Hematopoietic multipotent progenitor cell treated with erythropoietin and hydrocortisone succinate and interleukin-3 and kit ligand, for 8 days (in vitro differentiated cells): ENCODE measurements around the gene AXDND1.
"Not testable (repeated sequence)": the region's sequence is repeated elsewhere in the genome, so short reads cannot be mapped to it uniquely, and the experiment has no call there.

ENCODE experiments used
- DNase-seq: peaks from one replicate; pipeline ENCODE4 v3.0.0-alpha.2; 2015

Gene AXDND1, protein sequence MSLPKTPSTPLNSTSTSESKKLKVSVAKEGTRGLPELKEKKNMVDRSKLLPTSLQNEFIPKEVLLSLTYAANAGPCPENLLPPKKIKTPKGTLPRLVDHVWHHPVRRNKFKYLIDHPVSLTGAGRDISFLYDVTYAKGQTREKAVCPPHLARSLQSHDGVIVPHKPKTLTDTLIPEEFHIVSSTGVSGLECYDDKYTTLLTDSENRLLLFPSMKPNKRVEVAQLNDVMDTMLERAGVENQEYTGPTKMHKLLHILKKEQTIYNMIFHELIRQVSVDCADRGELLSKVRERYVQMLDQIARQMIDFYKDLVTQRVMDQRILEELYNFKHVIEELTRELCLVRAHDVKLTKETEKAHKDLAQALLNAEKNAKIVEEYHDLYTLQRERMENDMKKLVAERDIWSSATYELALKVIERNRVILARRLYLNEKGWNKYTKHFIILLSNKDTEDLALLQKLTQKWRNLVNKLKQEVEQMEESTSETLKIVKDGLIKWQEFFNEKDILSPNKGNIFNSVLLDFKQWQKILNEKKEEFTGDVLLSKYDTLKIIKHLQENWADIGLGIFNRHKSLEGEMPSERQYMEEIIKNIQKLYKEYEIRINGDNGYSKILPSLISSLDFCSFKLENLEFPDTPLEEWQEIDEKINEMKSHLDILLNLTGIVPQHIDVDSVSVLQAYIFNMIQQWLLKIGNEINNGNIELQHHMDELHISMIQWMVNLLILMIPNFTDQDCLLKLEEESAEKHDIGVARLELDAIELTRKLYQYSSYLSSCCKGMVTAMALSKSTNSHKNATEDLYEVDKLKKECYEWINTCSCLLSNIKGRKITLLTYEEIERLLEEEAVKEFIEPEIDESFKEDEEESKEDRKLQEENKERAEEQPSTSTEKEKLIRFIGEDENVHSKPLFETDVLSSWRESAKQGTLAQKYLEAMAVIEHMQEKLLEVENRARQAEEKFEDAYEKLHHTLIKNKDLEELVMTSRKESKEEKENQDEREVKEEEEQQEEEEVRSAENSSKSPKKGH

DNA sequence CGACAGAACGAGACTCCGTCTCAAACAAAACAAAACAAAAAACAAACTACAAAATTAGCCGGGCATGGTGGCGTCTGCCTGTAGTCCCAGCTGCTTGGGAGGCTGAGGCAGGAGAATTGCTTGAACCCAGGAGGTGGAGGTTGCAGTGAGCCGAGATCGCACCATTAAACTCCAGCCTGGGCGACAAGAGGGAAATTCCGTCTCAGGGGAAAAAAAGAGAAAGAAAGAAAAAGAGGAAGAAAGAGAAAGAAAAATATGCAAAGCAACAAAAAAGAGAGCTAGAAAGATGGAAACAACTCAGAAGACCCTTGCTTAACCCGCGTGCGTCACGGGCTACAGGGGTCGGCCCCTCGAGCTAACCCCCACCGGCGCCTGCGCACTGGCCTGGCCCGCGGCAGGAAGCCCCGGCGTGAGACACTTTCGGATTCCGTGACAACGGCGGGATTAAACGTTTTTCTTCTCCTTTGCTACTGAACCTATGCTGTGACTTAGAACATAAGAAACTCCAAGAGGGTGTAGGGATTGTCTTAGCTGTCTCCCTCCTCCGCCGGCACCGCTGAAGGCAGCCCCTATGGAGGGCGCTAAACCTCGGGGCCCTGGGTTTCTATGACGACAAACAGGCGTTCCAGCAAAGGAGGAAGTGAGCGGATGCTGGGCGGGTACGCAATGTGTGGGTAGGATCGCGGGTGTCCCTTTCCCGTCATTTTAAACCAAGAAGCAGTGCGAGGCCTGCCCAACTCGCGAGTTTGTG lies at the start of gene AXDND1:
Gene AXDND1 (plus strand): TSS at position 630 of the 751 bp plus-strand sequence. CDS start 539 bp downstream, outside the sequence.
- DNase-seq: peak; percentile 94

DNA sequence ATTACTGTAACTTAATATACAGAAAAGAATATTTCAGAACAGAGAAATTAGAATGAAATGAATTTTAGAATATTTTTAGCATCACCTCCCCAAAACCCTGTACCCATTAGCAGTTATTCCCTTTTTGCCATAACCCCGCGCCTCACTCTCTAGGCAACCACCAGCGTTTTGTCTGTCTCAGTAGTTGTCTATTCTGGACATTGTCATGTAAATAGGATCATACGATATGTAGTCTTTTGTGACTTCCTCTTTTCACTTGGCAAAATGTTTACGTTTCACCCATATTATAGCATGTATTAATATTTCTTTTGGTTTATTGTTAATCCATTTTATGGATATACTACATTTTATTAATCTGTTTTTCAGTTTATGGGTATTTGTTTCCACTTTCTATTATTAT lies 47.3 kb upstream of the AXDND1 start:
- no peak for DNase-seq

DNA sequence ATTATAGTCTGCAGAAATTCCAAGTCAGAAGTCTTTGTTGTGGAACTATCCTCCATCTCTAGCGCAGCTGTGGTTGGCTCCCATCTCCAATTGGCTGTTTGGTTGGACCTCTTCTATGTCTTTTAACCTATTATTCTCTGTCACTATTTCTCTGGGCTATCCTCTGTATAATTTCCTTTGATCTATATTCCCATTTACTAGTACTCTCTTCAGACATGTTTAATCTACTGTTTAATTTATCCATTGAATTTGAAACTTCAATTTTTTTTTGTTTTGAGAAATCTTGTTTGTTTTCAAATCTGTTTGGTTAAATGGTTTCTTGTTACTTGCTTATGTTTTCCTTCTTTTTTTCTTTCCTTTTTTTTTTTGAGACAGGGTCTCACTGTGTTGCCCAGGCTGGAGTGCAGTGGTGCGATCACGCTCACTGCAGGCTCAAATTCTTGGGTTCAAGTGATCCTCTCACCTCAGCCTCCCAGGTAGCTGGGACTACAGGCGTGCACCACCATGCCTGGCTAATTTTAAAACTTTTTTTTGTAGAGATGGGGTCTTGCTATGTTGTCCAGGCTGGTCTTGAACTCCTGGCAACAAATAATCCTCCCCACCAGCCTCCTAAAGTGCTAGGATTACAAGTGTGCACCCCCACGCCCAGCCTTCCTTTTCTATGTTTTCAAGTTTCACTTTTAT lies 44.1 kb upstream of the AXDND1 start:
- no peak for DNase-seq

DNA sequence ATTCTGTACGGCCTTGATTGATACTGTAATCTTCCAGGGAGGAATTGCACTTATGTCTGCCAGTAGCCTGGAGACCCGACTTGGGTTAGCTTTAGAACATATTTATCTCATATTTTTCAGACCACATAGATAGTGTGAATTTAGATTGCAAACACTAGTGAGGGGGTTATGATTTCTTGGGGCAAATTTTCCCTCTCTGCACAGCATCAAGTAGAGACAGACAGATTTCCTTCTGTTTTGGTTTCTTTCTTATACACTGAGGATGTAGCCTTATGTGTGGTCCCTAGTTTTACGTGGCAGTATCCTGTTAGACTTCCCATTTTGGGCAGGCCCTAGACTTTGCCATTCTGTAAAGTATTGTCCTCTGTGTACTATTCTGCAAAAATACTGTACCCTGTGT lies 43.2 kb upstream of the AXDND1 start:
- DNase-seq: no peak

DNA sequence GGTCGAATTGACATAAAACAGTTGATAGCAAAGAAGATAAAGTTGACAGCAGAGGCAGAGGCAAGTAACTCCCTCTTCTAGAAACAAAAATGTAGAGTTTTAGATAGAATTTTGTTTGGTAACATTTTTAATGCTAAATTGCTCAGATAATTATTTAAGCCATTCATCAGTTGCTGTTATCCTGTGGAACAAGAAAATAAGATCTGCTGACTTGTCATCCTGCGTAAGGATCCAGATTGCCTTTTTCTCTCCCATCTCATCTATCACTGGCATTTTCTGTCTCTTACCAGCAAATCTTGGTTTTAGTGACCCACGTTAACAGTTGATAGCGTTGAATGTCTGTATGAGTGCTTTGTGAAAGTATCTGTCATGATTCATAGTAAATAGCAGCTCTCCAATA lies 42.3 kb upstream of the AXDND1 start:
- no peak for DNase-seq

DNA sequence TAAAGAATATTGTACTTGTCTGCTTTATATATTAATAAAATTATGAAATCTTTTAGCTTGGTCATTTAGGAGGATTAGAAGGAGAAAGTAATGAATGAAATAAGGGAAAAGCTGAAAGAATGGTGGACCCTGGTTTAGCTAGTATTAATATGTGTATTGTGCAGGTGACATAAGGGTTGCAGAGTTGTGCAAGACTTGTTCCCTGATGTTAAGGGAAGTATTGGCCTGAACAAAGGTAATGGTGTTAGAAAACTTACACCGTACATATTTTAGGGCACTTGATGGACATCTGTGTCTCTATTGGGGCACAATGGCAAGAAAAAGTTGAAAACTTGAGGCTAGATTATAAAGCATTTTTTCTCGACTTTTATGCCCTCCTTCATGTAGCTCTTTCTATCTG lies 39.9 kb upstream of the AXDND1 start:
- DNase-seq: no peak

DNA sequence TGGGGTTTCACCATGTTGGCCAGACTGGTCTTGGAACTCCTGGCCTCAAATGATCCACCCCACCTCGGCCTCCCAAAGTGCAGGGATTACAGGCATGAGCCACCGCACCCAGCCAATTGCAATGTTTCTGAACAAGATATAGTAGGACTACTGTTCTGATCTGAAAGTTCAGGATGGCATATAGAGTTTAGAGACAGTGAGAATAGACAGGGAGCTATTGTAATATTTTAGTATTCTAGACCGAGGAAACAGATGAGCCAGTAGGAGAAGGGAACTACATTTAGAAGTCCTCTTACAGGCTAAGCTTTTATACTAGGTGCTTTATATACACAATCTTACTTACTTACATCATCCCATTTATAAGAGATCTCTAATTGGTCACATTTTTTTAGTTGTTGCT lies 39.0 kb upstream of the AXDND1 start:
- DNase-seq: no peak

DNA sequence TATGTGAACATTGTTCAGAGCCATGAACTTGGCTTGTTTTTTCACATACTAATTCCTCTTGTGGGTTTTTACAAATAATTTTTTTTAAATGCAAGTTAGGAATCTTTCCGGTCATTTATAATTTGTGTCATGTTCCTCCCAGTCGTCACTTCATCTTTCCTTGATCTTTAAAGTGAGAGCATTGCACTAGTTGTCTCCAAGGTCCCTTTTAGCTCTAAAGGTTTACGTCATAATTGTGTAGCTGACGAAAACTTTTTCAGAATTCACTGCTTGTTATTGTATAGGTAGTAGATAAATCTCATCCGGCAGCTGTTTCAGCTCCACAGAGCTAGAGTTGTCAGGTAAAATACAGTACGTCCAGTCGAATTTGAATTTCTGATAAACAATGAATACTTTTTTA lies 38.6 kb upstream of the AXDND1 start:
- DNase-seq: no peak

DNA sequence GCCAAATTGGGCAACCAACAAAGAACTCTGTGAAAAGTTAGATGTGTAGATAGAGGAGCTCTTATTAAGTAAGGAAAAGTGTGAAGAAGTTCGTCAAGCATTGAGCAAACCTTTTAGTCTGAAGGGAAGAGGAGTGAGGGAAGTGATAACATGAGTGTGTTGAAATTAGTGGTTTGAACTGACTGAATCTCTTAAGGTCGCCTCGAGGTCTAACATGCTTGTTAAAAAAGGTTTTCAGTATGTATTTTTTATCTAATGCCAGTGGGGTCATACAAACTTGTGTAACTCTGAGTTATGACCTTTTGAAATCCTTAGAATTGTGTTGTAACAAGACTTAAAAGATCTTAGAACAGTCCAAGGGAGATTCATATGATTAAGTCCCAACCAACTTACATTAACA lies 38.1 kb upstream of the AXDND1 start:
- peak; percentile 12 for DNase-seq

DNA sequence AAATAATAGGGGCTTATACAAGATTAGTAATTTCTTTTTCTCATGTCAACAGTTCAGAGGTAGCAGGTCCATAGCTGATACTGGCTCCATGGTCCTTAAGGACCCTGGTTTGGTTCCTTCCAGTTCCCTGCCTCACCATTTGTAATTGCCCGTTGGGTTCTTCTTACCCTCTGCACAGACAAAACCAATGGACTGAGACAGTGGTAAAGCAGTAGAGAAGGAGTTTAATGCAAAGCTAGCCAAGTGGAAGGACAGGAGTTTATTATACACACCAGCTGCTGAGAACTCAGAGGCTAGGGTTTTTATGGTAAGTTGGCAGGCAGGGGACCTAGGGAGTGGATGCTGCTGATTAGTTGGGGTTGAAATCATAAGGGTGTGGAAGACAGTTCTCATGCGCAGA lies 35.9 kb upstream of the AXDND1 start:
- DNase-seq: no peak

DNA sequence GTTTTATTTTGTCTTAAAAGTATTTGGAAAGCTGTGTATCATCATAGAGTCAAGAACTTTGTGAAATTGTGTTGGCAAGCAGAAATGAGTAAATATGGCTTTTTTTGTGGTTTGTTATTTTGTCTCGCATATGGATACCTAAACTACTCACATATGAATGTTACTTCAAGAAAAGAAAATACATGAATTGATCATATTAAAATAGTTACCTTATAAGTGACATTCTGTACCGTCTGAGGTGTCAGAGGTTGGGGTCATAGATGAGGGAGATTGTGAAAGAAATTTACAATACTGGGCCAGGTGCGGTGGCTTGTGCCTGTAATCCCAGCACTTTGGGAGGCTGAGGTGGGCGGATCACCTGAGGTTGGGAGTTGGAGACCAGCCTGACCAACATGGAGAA lies 31.3 kb upstream of the AXDND1 start:
- DNase-seq: no peak

DNA sequence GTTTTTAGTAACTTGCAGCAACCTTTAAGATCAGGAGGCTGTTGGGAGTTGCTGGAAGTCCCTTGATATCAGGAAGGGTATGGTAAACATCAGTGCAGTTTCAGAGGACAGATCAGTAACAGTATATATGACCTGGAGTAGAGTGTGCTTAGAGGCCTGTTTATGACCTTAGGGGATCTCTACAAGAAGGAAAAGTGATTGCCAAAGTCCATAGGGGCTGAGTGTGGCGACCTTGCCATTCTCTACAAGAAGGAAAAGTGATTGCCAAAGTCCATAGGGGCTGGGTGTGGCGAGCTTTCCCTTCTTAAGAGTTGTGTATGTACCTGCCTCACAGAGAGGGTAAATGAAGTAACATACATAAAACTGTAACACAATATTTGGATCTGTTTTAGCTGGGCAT lies 28.5 kb upstream of the AXDND1 start:
- no peak for DNase-seq

DNA sequence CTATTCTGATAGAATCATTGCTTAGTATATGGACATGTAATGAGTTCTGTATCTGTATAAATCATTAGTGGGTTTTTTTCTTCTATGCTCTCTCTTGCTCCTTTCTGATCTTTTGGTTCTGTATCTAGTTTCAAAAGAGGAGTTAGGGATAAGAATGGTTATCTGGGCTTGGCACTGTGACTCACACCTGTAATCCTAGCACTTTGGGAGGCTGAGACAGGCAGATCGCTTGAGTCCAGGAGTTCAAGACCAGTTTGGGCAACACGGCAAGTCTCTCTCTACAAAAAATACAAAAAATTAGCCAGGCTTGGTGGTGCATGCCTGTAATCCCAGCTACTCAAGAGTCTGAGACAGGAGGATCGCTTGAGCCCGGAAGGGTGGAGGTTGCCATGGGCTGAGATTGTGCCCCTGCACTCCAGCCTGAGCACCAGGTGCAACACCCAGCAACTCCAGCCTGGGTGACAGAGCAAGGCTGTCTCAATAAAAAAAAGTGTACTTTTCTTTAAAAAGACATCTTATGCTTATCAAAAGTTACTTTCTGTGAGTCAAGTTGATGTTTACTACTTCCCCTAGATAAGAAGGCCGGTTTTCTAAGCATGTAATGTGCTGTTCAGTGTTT lies 27.7 kb upstream of the AXDND1 start:
- no peak for DNase-seq

DNA sequence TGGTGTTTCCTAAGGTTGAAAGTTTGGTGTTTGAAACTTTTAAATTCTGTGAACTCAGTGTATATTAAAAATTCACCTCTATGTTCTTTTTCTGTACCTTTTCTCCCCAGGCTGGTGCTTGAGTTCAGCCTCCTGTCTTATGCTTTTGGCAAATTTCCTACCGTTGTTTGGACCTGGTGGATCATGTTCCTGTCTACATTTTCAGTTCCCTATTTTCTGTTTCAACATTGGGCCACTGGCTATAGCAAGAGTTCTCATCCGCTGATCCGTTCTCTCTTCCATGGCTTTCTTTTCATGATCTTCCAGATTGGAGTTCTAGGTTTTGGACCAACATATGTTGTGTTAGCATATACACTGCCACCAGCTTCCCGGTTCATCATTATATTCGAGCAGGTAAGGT lies 24.9 kb upstream of the AXDND1 start:
- DNase-seq: no peak

DNA sequence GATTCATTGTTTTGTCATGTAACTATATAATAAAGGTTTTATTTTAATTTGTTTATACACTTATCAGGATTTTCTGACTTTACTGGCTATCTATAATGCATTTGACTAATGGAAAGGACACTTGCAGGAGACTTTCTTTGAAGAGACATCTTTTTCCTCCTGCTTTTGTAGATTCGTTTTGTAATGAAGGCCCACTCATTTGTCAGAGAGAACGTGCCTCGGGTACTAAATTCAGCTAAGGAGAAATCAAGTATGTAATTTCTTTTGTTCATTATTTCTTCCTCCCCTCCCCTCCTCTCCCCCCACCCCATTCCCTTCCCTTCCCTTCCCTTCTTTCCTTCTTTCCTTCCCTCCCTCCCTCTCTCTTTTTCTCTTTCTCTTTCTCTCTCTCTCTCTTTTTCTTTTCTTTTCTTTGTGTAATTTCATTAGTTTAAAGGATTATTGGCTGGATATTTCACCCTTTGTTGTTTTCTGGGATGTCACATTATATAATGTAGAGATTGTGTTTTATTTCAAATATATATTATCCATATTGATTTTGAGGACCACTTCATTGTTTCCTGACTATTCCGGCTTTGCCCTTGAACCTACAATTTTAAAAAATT lies 23.7 kb upstream of the AXDND1 start:
- DNase-seq: no peak

DNA sequence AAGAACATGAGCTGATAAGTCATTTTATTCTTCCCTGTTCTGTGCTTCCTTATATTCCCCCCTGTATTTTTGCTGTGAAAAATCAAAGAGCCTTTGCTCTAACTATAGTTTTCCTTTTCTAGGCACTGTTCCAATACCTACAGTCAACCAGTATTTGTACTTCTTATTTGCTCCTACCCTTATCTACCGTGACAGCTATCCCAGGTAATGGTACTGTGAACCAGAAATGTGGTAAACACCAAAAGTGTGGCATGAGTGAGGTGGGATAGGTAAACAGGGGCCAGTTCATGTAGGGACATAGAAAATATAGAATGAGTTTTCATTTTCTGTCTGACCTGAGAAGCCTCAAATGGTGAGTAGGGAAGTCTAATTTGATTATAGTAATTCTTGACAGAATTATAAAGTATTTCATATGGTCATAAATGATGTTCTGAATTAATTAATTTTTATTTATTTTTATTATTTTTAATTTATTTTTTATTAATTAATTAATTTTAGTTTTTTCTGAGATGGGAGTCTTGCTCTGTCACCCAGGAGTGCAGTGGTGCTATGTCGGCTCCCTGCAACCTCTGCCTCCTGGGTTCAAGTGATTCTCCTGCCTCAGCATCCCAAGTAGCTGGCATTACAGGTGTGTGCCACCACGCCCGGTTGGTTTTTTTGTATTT lies 22.9 kb upstream of the AXDND1 start:
- DNase-seq: no peak

DNA sequence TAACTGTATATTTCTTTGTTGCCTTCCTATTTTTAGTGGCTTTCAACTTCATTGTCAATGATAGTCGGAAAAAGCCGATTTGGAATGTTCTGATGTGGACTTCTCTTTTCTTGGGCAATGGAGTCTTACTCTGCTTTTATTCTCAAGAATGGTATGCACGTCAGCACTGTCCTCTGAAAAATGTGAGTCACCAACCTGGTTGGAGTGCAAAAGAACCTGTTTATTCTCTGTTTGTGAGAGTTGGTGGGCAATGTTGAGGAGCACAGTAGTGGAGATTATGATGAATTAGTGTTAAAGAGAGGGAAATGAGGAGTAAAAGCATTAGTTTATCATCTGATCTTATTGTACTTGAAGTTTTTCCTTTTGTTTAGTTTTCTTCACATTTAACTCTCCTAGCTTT lies 14.5 kb upstream of the AXDND1 start:
- DNase-seq: no peak

DNA sequence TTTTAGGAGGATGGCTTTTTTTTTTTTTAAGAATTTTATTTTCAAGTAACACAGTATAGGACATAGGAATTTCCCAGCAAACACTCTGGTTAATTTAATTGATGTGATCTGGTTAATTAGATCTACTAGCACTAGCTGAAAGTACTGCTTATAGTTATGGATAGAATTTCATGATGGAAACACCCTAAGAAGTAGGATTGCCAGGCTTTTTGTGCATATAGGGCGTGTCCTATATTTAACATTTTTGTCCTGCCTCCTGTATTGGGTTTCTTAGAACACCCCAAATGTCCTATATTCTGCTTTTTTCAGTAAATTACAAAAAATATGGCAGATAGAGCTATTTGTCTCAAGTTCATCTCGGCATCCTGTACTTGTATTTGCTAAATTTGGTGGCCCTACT lies 13.5 kb upstream of the AXDND1 start:
- DNase-seq: no peak

DNA sequence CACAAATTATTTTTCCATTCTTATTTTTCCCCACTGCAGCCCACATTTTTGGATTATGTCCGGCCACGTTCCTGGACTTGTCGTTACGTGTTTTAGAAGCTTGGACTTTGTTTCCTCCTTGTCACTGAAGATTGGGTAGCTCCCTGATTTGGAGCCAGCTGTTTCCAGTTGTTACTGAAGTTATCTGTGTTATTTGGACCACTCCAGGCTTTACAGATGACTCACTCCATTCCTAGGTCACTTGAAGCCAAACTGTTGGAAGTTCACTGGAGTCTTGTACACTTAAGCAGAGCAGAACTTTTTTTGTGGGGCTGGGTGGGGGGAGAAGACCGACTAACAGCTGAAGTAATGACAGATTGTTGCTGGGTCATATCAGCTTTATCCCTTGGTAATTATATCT lies 12.2 kb upstream of the AXDND1 start:
- no peak for DNase-seq

DNA sequence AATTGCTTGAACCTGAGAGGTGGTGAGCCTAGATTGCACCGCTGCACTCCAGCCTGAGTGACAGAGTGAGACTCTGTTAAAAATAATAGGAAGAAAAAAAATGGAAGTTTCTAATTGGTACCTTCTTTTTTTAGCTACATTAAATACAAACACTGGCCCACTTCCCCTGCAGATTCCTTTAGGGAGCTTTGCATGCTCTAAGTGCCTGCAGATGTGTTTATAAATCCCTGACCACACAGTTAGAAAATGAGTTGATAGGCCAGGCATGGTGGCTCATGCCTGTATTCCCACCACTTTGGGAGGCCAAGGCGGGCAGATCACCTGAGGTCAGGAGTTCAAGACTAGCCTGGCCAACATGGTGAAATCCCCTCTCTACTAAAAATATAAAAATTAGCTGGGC lies 4.1 kb upstream of the AXDND1 start:
- not testable (repeated sequence) for DNase-seq
